NCI-H2227 treated with DMSO at 0.1 percent for 48 hours (cell line): ENCODE results near the gene MACROD2.

Source experiments
- DNase-seq: peaks from one replicate; lab custom pipeline; 2025; lab: John Stamatoyannopoulos, UW

MACROD2 gene

GRCh38 chr20:14759979-14760378, 764.7 kb downstream of the MACROD2 start:
- DNase-seq = no peak

GRCh38 chr20:14761903-14762302, 766.6 kb downstream of the MACROD2 start:
- DNase-seq = no peak

- DNase-seq = no peak
These were observed 769.4 kb downstream of the MACROD2 start for GRCh38 chr20:14764511-14765369.

GRCh38 chr20:14765370-14765701, 770.0 kb downstream of the MACROD2 start:
- no peak for DNase-seq

GRCh38 chr20:14773486-14773885, 778.2 kb downstream of the MACROD2 start:
- no peak for DNase-seq

- DNase-seq = no peak
These were observed 780.5 kb downstream of the MACROD2 start for GRCh38 chr20:14775778-14776177.

- no peak for DNase-seq
These were observed 782.3 kb downstream of the MACROD2 start for GRCh38 chr20:14777591-14777990.

GRCh38 chr20:14778096-14778495, 782.8 kb downstream of the MACROD2 start:
- no peak for DNase-seq

- DNase-seq = no peak
These were observed 783.6 kb downstream of the MACROD2 start for GRCh38 chr20:14778875-14779274.

- DNase-seq = no peak
These were observed 785.2 kb downstream of the MACROD2 start for GRCh38 chr20:14780508-14780907.

- no peak for DNase-seq
These were observed 787.4 kb downstream of the MACROD2 start for GRCh38 chr20:14782731-14783130.

GRCh38 chr20:14783766-14784165, 788.5 kb downstream of the MACROD2 start:
- DNase-seq = no peak

- no peak for DNase-seq
These were observed 789.9 kb downstream of the MACROD2 start for GRCh38 chr20:14785065-14785743.

GRCh38 chr20:14790190-14790589, 794.9 kb downstream of the MACROD2 start:
- no peak for DNase-seq

GRCh38 chr20:14790771-14791620, 795.7 kb downstream of the MACROD2 start:
- DNase-seq = no peak

- no peak for DNase-seq
These were observed 797.6 kb downstream of the MACROD2 start for GRCh38 chr20:14792915-14793314.

- no peak for DNase-seq
These were observed 804.4 kb downstream of the MACROD2 start for GRCh38 chr20:14799545-14800216.

GRCh38 chr20:14800707-14801425, 805.5 kb downstream of the MACROD2 start:
- no peak for DNase-seq

GRCh38 chr20:14801591-14802325, 806.4 kb downstream of the MACROD2 start:
- DNase-seq = no peak

- DNase-seq = no peak
These were observed 811.9 kb downstream of the MACROD2 start for GRCh38 chr20:14807224-14807623.

- no peak for DNase-seq
These were observed 820.0 kb downstream of the MACROD2 start for GRCh38 chr20:14815340-14815739.
